Kidney (tissue), 14 donors: ENCODE data around the gene GRM2. TPM values are rescaled to one million over a fixed set of nuclear protein-coding genes. Genes with fewer than 3 reads are reported as not detected.

Source experiments
- DNase-seq, 5 donors: peaks; one replicate each; pipeline ENCODE4 v3.0.0-alpha.2; 2013 to 2020
- FAIRE-seq: peaks from 2 replicates; lab custom pipeline; 2012; peaks lifted over from hg19 to GRCh38; lab: Jason Lieb, UNC
- H3K27ac ChIP-seq, 2 donors: one replicate each; pipeline ENCODE4 v1.7.0; 2013; ENCODE audit warnings: low read depth in 2 of 2, low read length in 2 of 2, inconsistent platforms in 1 of 2
- H3K27me3 ChIP-seq: one replicate; pipeline ENCODE4 v1.7.1; 2013; ENCODE audit warnings: low read length, inconsistent platforms; ENCODE audit not compliant: control insufficient read depth, insufficient read depth
- H3K36me3 ChIP-seq, 3 donors: one replicate each; pipeline versions ENCODE4 v1.7.0 to v1.7.1; 2013; ENCODE audit warnings: low read length in 3 of 3, control low read depth in 1 of 3, inconsistent platforms in 1 of 3; ENCODE audit not compliant: insufficient read depth in 3 of 3, control insufficient read depth in 2 of 3
- H3K4me1 ChIP-seq, 3 donors: one replicate each; pipeline versions ENCODE4 v1.7.0 to v1.7.1; 2013; ENCODE audit warnings: low read length in 3 of 3, inconsistent platforms in 1 of 3, low read depth in 1 of 3; ENCODE audit not compliant: control insufficient read depth in 2 of 3, insufficient read depth in 2 of 3
- H3K4me3 ChIP-seq, 3 donors: one replicate each; pipeline versions ENCODE4 v1.7.0 to v1.8.1; 2013; ENCODE audit warnings: low read length in 3 of 3, control low read depth in 1 of 3, inconsistent platforms in 1 of 3
- H3K9ac ChIP-seq, 3 donors: one replicate each; pipeline versions ENCODE4 v1.7.0 to v1.7.1; 2013; ENCODE audit warnings: low read length in 3 of 3, control low read depth in 1 of 3, inconsistent platforms in 1 of 3
- H3K9me3 ChIP-seq, 3 donors: one replicate each; pipeline versions ENCODE4 v1.7.0 to v1.7.1; 2013; ENCODE audit warnings: low read length in 3 of 3, control low read depth in 1 of 3, inconsistent platforms in 1 of 3; ENCODE audit not compliant: control insufficient read depth in 2 of 3, insufficient read depth in 1 of 3
- CTCF ChIP-seq: IDR thresholded peaks from 3 replicates; pipeline ENCODE4 v1.5.1; 2012; ENCODE audit warnings: mild to moderate bottlenecking, moderate library complexity, borderline replicate concordance; ENCODE audit not compliant: insufficient read depth; ENCODE audit errors: extremely low read depth
- intact Hi-C: fragments of 100-400 bp; cut with DNase I; formaldehyde crosslinking; loops from one replicate; pipeline ENCODE4 v1.11.1; 2022
- polyA plus RNA-seq: library from polyadenylated mRNA; stranded (reverse); fragments of 350-450 nt; fragmentation: Illumina TruSeq; extraction: RNeasy Lipid Tissue Mini Kit (QIAGEN cat#74804); gene quantifications from one replicate; pipeline ENCODE4 v1.2.3, GENCODE V29; 2014; ENCODE audit warnings: low read depth, low replicate concordance; ENCODE audit not compliant: insufficient read depth
- total RNA-seq: library from RNA; stranded (reverse); fragmentation: NEBNext Ultra II Directional; extraction: Animal tissue kit (Norgen Biotek cat#: 25700); gene quantifications from one replicate; pipeline ENCODE4 v1.2.1, GENCODE V29; 2021
- donor health status: control.
- donor health status: control.
- donor health status: control.
- donor health status: control.
- donor health status: control.
- donor health status: DM: yes; HTN: yes; CAD: no.
- donor health status: Normal renal cell carcinoma (clear cell type).

Gene GRM2
- total and polyA plus RNA-seq, 2 donors from 2014 or later: 0.57 TPM; not detected in 1

DNA sequence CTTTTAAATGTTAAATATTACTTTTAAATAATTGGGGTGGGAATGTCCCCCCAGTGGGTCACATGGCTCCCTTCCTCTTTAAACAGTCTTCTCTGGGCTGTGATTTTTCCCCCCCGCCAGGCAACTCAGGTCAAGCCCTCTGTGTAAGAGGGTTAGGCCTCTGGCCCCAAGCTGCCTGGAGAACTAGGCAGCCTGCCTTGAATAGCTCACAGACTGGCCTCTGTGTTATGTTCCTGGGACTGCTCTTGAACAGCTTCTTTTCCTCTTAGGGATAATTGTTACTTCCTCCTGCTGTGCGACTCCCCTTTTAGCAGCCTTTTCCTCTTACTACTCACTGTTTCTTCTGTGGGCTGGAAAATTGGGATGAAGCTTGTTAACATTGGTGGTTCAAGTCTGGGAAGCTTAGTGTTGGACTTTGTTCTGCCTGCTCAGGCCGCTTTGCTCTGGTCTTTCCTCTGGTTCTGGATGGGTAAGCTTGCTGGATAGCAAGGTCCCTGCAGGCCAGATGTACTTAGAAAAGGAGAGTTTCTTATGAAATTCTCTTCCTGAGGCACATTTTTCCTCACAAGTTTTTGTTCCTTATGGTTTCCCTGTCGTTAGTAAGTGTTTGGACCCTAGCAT, 33.6 kb upstream of the GRM2 start:
- H3K27ac ChIP-seq: peak overlapping the region; percentile 79 to 93
- peak overlapping the region in 1 of 3 donors; percentile 22 for H3K4me3 ChIP-seq
- DNase-seq (peak in 2 of 5 donors; percentile 31 to 61), FAIRE-seq (no peak)
- H3K27me3 ChIP-seq: no peaks in the 10 kb centered on the region
- H3K36me3 ChIP-seq: peaks cover 0 to 19% (median 14%) of the 10 kb centered on the region in 3 donors
- TF ChIP-seq CTCF: no peak
- intact Hi-C loops: no loop called here
- no peaks in the 10 kb centered on the region for H3K9me3 ChIP-seq
- H3K9ac ChIP-seq: peak overlapping the region in 1 of 3 donors; percentile 53
- peaks cover 2 to 49% (median 35%) of the 10 kb centered on the region in 3 donors for H3K4me1 ChIP-seq

- no peaks in the 10 kb centered on the region for H3K27me3 ChIP-seq
- H3K4me3 ChIP-seq: peak overlapping the region in 1 of 3 donors; percentile 22
- FAIRE-seq (no peak), DNase-seq (no peak)
- no peaks in the 10 kb centered on the region for H3K9me3 ChIP-seq
- H3K36me3 ChIP-seq: peaks cover 0 to 26% (median 14%) of the 10 kb centered on the region in 3 donors
- H3K27ac ChIP-seq: peak overlapping the region; percentile 79 to 93
- H3K4me1 ChIP-seq: peaks cover 2 to 49% (median 35%) of the 10 kb centered on the region in 3 donors
- TF ChIP-seq CTCF: no peak
- H3K9ac ChIP-seq: peak overlapping the region in 1 of 3 donors; percentile 53
- intact Hi-C loops: no loop called here
Observed at GRCh38 chr3:51673802-51674654, 32.8 kb upstream of the GRM2 start.

GRCh38 chr3:51675201-51675611, 31.7 kb upstream of the GRM2 start:
- Histone ChIP-seq H3K4me1 (peaks cover 2 to 49% (median 35%) of the 10 kb centered on the region in 3 donors), H3K27me3 (no peaks in the 10 kb centered on the region), H3K9ac (no peak overlapping the region), H3K9me3 (no peaks in the 10 kb centered on the region), H3K27ac (no peak overlapping the region), H3K36me3 (peaks cover 0 to 26% (median 14%) of the 10 kb centered on the region in 3 donors), H3K4me3 (no peak overlapping the region)
- FAIRE-seq: no peak
- intact Hi-C loops: no loop called here
- no peak for TF ChIP-seq CTCF
- DNase-seq: no peak
